ENCODE data around the gene NUPR1.
"Not testable (repeated sequence)": the region's sequence is repeated elsewhere in the genome, so short reads cannot be mapped to it uniquely, and the experiment has no call there.

Gene NUPR1

GRCh38 chr16:28526201-28527099 is 12.3 kb downstream of the NUPR1 start:
- no peak for DNase-seq

- DNase-seq: no peak
Measured at GRCh38 chr16:28524681-28525171, 14.0 kb downstream of the NUPR1 start.

- no peak for DNase-seq
Measured at GRCh38 chr16:28522792-28523191, 16.0 kb downstream of the NUPR1 start.

DNA sequence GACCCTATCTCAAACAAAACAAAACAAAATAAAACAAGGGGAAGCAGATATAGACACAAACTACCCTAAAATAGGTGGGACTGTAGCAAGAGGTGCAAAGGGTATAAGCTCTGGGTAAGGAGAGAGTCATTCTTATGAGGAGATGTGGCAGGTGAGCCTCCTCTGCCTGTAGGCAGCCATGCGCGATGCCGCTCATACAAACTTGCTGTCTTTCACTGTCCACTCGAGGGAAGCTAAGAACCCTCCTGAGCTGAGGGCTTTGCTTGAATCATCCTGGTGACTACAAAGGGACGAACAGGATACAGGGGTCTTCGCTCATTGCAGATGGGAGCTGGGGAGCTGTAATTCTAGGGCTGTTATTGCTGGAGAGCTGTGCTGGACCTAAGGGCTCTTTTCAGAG is 17.3 kb downstream of the NUPR1 start:
- no peak for DNase-seq

- DNase-seq: no peak
Measured at GRCh38 chr16:28520672-28521071, 18.1 kb downstream of the NUPR1 start.

GRCh38 chr16:28514246-28514645 is 24.5 kb downstream of the NUPR1 start:
- no peak for DNase-seq

GRCh38 chr16:28513484-28514181 is 25.1 kb downstream of the NUPR1 start:
- no peak for DNase-seq

GRCh38 chr16:28511801-28512789 is 26.7 kb downstream of the NUPR1 start:
- no peak for DNase-seq

DNA sequence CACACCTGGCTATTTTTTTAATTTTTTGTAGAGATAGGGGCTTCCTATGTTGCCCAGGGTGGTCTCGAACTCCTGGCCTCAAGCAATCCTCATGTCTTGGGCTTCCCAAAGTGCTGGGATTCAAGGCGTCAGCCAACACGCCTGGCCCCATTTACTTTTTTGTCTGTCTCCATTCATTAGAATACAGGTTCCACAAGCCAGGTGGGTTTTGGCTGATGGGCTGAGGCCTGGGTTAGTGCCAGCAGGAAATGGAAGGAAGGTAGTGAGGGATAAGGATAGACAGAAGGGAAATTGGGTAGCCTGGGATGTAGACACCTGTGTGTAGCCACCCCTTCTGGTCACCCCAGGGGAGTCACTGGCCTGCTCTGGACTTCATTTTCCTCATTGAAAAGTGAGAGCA is 27.7 kb downstream of the NUPR1 start:
- no peak for DNase-seq

DNA sequence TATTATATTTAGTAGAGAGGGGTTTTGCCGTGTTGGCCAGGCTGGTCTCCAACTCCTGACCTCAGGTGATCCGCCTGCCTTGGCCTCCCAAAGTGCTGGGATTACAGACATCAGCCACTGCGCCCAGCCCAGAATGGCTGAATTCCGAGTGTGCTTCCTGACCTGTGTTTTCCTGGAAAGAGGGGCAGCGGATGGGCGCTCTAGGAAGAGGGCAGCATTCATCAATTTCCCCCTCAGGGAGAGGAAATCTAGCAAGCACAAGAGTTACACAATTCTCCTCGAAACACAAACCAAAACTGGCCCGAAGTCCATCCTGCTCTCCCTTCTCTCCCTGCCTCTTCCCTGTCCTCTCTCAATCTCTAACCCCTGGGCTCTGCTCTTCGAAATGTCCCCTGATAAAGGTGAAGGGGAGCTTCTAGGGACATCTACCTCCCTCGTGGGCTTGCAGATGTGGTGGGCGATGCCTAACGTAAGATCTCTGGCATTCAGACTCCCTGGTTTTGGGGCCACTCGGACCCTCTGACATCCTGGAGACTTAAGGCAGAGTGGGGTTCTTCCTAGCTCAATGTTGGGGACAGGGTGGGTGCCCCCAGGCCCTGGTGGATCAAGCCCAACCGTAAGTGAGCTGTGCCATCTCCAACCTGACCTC is 33.2 kb downstream of the NUPR1 start:
- no peak for DNase-seq

DNA sequence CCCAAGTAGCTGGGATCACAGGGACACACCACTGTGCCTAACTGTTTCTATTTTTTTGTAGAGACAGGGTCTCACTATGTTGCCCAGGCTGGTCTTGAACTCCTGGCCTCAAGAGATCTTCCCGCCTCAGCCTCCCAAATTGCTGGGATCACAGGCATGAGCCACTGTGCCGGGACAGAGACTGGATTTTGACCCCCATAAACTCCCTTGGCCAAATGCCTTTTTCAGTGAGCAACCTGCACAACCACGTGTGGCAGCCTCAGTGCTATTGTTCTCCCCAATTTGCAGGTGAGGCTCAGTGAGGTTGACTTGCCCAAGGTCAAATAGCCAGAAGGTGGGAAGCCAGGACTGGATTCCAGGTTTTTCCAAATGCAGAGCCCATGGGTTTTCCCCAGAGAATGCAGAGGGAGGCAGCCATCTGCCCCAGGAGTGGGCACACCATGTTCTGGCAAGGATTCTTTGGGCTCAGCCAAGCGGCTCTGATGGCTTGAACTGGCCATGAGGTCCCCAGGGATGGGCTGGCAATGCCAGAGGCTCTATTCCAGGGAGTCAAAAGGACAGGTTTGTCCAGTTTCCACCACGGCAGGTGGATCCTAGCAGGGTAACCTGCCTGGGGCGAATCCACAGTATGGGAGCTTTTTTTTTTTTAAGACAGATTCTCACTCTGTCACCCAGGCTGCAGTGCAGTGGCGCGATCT is 33.9 kb downstream of the NUPR1 start:
- DNase-seq: no peak

DNA sequence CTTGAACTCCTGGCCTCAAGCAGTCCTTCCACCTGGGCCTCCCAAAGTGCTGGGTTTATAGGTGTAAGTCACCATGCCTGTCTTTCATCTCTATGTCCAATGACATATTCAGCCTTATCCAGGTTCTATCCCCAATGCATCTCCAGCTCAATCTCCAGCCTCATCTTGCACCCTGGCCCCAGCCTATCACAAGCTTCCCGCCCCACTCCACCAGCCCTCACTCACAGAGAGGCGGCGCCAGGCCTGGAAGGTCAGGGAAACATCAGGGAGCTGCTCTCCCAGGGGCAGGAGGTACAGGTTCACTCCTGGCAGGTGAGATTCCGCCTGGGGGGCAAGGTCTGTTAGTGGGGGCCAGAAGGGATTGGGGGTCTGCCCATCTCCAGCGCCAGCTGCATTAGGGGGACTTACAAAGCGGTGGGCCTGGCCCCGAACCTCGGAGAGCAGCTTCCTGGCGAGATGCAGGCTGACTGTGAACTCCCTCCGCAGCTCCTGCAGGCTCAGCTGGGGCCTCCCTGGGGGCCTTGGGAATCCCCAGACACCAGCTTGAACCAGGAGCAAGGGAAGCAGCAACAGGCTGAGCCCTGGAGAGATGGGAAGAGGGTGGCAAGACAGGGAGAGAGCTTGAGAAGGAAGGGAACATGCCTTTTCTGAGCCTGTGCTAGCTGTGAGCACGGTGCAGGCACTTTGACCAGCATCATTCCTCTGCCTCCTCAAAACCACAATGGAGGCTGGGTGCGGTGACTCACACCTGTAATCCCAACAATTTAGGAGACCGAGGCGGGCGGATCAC is 35.1 kb downstream of the NUPR1 start:
- DNase-seq: no peak

DNA sequence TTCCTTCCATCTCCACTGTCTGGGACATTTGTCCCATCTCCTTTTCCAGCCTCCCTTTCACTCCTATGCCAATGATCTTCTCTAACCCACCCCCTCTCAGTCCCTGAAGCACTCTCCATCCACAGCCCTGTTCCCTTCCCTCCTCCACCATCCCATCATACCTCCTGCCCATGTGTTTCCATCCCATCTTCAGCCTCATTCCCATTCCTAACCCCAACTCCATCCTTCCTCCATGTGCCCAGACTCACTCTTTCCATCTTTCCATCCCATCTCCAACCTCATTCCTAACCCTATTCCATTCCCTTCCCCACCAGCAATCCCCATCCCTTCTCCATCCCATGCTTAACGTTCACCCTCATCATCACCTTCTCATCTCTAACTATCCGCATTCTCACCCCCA is 36.5 kb downstream of the NUPR1 start:
- no peak for DNase-seq

DNA sequence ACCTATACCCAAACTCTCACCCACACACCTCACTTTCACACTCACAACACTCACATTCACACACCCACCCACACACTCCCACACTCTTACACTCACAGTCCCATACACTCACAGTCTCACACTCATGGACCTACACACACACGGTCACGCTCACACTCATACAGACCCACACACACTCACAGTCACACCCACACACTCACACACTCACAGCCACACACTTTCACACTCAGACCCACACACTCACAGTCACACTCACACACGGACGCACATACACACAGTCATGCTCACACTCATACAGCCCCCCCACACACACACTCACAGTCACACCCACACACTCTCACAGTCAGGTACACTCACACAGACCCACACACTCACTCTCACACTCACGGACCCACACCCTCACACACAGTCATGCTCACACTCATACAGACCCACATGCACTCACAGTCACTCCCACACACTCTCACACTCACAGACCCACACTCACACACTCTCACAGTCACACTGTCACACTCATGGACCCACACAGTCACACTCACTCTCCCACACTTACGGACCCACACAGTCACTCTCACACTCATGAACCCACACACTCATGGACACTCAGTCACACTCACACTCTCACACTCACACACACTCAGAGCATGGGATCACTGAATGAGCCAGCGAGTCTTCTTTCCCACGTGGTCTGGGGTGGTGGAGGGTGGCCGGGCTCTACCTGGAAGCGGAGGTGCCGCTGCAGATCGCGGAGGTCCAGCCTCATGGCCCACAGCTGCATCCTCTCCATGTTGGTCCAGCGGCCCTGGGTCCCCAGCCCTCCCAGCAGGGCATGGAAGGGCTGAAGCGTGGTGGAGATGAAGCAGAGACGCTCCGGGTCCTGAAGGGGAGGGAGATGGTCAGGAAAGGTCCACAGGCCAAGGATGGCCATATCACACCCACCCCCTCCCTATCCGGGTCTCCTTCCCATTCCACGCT is 37.2 kb downstream of the NUPR1 start:
- DNase-seq: no peak

DNA sequence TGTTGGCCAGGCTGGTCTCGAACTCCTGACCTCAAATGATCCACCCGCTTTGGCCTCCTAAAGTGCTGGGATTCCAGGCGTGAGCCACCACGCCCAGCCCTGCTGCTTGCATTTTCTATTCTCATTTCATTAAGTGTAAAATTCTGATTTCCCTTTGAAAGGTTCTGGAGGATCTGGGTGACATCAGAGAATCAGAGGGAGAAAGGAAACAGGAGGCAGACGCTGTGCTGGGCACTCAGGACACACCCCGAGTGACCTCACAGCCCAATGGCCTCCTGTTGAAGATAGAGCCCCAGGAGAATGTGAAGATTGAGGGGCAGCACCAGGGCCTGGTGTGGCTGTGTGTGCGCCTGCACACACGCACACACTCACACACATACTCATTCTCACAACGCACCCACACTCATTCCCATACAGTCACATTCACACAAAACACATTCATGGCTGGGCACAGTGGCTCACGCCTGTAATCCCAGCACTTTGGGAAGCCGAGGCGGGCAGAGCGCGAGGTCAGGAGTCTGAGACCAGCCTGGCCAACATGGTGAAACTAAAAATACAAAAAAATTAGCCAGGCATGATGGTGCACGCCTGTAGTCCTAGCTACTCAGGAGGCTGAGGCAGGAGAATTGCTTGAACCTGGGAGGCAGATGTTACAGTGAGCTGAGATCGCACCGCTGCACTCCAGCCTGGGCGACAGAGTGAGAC is 38.1 kb downstream of the NUPR1 start:
- not testable (repeated sequence) for DNase-seq

DNA sequence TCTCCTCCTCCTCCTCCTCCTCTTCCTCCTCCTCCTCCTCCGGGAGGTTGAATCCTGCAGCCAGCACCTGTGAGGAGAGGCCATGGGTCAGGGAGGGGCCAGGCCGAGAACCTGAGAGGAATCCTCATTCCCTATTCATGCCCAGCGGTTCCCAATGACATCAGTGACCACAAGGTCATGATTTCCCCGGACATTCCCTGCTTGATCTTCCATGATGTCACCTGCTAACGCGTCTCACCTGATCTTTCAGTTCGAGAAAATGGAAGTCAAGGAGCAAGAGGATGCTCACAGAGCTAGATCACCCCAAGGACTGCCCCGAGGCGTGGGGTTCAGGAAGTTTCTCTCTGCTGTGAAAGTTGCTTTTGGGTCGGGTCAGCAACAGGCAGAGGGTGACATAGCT is 38.9 kb downstream of the NUPR1 start:
- DNase-seq: no peak

DNA sequence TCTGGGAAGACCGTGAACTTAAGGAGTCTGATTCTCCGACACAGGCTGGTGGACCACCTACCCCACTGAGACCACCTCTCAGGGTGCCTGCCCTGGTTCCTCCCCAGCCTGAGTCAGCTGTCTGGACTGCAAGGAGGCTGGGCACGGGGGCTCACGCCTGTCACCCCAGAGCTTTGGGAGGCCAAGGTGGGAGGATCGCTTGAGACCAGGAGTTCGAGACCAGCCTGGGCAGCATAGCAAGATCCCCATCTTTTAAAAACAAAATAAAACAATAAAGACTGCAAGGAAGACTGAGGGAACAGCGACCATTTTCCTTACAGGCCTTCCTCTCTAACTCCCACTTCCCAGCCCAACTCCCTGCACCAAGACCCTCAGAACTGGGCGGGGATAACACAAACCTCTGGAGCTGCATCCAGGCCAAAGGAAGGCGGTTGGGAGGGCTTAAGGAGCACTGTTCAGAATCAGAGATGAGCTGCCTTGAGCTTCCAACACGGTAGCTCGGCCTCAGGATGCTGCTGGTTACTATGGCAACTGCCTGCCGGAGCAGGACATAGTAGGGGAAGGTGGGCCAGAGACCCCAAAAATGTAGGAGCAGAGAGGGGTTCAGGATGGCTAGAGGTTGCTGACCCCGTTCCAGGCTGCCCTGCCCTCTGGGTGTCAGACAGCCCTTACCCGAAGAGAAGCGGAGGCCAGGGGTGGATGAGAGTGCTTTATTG is 40.0 kb downstream of the NUPR1 start:
- DNase-seq: no peak

All from right hindlimb (tissue), 1 donor.